HG03066 (cell line): ENCODE measurements around the gene FHAD1.

Experiments used
- ATAC-seq: cut with Tn5 transposase; IDR thresholded peaks from one replicate; pipeline ENCODE4 v1.9.1; 2021; ENCODE audit warnings: low read depth; ENCODE audit not compliant: unreplicated experiment

The FHAD1 gene

DNA sequence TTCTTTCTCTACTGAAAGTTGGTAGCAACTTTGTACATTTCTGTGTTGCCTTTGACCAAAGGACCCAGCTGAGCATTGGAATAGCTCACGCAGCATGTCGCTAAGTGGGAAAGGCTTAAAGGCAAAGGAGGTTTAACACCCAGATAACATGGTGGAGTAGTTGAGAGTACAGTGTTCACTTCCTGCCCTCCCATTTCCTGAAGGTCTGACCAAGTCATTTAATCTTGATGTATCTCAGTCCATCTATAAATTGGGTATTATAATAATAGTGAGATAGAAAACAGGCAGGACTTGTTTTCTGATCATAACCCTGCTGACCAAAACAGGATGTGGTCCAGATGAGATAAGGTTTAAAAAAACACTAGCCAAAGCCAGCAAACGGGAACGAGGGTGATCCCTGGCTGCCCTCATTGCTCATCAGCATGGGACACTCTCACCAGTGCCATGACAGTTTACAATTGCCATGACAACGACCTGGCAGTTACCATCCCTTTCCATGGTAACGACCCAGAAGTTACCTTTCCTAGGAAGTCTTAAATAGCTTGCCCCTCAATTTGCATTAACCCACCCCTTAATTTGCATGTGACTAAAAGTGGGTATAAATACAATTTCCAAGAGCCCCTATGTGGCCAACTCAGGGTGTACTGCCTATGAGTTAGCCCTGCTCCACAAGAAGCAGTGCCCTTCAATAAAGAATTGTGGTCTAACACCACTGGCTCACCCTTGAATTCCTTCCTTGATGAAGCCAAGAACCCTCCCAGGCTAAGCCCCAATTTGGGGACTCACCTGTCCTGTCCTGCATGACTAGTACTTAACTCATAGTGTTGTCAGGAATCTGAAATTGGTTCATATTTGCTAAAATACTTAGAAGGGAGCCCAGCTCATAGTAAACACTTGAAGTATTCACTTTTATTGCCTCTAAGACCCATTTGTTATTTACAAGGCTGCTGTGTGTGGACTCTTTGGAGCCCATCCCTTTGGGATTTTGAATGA, 28.4 kb upstream of the FHAD1 start:
- ATAC-seq = no peak

DNA sequence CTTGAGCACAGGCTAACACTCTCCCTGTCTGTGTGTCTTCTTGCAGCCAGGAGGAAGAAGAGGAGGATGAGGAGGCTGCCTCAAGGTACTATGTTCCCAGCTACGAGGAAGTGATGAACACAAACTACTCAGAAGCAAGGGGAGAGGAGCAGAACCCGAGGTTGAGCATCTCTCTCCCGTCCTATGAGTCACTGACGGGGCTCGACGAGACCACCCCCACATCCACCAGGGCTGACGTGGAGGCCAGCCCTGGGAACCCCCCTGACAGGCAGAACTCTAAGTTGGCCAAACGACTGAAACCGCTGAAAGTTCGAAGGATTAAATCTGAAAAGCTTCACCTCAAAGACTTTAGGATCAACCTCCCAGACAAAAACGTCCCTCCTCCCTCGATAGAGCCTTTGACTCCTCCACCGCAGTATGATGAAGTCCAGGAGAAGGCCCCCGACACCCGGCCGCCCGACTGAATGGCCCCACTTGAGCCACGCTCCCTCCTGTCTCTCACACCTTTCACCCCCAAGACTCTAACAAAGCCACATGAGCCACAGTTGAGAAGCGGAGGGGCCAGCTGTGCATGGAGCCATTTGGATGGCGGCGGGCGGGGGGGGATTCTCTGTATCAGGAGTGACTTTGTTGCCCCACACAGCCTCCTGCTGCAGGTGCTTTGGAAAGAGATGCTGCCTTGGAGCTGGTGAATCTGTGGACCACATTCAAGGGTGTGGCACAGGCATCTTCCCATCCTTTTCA, 27.6 kb upstream of the FHAD1 start:
- no peak for ATAC-seq

DNA sequence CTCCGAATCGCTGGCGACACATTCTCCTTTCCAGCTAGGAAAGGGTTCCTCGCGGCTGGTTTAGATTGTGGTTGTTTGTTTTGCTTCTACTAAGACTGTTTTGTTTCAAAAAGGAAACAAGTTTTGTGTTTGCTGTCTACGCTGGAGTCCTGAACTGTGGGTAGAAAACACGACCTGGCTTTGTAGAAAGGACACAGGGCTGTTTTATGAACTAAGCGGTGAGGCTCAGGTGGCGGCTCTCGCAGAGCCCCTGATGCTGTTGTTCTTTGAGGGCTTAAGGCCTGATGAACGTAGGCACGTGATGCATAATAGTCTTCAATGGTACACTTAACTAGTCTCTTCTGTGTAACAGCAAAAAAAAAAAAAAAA, 27.0 kb upstream of the FHAD1 start:
- no peak for ATAC-seq

DNA sequence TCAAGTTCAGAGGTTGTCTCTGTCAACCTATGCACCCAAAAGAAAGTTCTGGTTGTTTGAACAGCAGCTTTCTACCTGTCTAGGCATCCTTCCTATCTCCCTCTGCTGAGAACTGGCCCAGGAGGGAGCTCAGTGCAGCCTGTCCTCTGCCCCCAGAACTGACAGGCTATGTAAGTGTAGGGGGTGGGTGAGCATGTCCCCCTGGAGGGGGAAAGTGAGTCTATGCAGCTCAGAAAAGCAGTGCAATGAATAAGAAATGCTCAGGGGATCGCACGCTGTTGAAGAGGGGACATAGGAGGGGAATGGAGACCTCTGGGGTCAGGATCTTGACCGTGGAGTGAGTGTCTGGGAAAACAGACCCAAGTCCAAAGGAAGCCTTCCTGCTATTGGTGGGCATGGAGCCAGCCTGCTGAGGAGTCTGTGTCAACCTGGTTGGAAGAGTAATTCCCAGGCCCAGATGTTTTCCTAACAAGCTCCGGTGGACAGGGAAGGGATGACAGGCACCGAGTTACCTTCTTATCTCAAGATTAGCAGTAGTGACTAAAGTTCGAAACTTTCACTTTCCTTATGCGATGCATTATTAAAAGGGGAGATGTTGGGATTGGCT, 26.1 kb upstream of the FHAD1 start:
- ATAC-seq = no peak

DNA sequence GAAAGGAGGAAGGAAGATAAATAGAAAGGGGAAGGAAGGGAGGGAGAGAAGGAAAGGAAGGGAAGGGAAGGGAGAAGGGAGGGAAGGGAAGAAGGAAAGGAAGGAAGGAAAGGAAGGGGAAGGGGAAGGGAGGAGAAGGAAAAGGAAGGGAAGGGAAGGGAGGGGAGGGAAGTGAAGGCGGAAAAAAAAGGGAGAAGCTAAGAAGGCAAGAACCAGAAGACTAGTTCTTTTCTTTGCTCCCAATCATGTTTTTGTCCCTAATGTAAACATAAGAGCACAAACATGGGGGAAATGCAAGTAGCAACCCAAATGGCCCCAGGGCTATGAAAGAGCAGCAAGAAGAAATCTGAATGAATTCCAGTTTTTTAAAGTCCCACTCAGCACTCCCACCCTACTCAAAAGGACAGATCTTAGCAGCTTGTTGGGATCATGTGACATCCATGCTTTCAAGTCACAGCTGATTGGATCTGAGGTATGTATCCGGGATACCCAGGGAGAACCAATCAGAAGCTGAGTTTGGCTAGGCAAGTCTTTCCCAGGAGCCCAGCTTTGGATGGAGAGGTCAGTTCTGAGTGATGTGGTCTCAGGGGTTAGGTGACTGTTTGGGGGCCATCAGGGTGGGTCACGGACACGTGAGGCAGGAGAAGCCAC, 24.2 kb upstream of the FHAD1 start:
- ATAC-seq = no peak

DNA sequence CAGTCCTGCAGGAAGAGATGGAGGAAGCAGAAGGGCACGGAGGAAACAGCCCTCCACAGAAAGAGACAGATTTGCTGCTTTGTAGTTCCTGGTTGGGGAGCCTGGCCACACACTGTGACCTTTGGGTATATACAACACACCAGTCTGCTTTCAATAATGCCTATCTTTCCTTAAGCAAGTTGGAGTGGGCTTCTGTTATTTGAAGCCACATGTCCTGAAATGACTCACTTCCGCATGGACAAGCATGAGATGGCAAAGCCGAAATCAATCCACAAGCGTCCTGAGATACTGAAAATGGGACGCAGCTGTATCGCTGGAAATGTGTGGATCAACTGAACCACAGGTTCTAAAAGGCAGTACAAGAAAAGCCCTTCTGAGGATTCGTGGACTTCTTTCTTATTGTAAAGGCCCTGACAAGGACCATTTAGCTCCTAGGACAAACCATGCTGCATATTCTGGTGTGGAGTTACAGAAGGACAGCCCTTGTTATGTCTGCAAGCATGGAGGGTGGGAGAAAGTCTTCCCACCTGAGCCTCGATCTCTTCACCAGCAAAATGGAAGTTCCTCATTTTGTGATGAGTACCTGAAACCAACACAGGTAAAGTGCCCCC, 22.7 kb upstream of the FHAD1 start:
- ATAC-seq = no peak

DNA sequence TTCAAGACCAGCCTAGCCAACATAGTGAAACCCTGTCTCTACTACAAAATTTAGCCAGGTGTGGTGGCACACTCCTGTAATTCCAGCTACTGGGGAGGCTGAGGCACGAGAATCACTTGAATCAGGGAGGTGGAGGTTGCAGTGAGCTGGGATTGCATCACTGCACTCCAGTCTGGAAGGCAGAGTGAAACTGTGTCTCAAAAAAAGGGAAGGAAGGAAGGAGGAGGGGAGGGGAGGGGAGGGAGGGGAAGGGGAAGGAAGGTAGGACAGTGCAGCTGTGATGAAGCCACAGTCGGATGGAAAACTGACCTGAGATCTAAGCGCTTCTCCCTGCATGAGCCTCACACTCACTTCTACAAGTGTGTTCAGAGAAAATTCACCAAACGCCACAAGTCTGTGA, 22.0 kb upstream of the FHAD1 start:
- no peak for ATAC-seq

DNA sequence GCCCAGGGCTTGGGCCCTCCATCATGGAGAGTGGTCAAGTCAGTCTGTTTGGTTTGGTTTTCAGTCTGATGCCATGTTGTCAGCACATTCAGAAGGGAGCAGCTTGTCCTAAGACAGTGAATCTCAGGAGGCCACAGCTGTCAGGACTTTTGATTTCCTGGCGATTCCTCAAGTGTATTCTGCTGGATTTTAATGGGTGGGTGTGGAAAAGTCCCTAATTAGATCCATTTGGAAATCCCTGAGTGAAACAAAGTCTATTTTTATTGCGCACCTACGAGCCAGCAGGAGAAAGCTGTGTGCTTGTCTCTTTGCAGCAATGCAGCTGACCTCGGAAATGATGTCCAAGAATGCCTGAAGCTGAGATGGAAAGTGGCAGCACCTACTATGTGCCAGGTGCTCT, 21.6 kb upstream of the FHAD1 start:
- ATAC-seq = no peak

DNA sequence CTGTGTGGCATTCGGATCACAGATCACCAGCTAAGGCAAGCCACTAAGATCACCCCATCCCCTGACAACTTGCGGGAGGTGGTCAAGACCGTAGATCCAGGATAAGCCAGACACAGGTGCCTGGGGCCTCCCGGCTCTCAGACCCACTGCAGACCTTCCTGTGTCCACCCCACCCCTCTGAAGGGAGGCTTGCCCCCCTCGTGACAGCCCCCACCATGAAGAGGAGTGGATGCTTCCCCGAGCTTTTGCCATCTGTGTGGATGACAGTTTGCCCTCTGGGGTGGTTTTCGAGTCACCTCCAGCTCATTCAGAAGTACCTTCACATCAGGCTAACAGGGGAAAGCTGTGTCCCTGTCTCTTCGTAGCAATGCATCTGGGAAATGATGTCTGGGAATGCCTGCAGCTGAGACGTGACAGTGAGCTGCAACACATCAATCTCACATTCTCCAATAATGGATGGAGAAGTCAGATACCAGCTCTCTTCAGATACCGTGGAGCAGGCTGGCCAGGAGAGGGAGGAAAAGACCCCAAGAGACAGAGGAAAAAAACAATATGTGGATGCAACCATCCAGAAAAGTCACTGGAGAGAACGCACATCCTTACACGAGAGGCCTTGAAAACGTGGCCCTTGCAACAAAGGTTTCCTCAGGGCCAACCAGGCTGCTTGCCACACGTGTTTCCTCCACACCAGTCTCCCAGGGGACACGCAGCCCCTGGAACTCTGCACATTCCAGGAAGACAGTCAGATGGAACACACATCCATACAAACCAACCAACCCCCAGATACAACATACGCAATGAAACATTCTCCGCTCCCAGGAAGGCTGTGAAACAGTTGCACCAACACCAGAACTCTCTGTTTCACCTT, 20.4 kb upstream of the FHAD1 start:
- no peak for ATAC-seq

DNA sequence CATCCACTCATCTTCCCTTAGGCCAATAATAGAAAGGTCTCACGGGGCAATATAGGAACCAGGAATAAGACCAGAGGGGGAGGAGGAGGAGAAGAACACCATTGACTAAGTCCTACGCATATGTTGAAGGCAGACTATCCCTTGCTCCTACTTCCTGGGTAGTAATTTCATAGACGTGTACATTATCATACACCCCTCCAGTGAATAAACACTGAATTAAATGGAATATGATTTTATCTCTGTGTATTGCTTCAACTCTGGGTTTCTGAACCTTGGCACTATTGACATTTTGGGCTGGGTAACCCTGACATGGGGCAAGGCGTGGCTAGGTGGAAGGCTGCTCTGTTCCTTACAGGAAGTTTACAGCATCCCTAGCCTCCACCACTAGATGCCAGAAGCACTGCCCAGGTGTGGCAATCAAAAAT, 17.3 kb upstream of the FHAD1 start:
- ATAC-seq = no peak

DNA sequence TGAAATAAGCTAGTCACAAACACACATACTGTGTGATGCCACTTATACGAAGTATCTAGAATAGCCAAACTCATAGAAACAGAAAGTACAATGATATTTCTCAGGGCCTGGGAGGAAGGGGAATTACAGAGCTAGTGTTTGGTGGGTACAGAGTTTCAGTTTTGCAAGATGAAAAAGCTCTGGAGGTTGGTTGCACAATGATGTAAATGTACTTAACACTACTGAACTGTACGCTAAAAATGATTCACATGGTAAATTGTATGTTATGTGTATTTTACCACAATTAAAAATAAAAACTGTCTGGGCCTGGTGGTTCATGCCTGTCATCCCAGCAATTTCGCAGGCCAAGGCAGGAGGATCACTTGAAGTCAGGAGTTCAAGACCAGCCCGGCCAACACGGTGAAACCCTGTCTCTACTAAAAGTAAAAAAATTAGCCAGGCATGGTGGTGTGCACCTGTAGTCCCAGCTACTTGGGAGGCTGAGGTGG, 15.3 kb upstream of the FHAD1 start:
- peak; percentile 85 for ATAC-seq

DNA sequence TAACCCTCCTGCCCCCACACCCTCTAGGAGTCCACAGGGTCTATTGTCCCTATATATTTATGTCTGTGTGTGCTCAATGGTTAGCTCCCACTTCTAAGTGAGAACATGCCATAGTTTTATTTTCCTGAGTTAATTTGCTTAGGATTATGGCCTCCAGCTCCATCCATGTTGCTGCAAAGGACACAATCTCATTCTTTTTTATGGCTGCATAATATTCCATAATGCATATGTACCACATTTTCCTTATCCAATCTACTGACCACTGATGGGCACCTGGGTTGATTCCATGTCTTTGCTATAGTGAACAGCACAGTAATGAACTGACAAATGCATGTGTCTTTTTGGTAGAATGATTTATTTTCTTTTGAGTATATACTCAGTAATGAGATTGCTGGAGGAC, 13.3 kb upstream of the FHAD1 start:
- no peak for ATAC-seq

DNA sequence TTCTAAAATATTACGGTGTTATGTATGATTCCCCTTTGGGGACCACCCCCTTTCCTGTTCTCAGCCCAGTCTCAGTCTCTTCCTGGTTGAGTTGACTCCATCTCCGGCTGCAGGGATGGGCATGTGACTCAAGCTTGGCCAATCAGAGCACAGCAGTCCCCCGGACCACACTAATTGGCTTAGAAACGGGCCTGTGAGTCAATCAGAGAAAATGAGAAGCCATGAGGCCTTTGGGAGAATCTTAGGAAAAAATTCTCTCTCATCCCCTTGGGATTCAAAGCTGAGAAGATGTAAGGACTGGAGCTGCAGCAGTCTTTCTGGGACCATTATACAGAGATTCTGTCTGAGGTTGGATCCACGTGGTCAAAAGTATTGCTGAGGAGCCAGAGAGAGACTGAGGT, 10.7 kb upstream of the FHAD1 start:
- no peak for ATAC-seq

DNA sequence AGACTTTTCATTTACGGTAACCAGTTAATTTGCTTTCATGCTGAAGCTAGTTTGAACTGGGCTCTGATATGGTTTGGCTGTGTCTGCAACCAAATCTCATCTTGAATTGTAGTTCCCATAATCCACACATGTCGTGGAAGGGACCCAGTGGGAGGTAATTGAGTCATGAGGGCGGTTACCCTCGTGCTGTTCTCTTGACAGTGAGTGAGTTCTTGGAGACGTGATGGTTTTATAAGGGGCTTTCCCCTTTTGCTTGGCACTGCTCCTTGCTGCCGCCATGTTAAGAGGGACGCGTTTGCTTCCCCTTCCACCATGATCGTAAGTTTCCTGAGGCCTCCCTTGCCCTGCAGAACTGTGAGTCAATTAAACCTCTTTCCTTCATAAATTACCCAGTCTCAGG, 10.3 kb upstream of the FHAD1 start:
- no peak for ATAC-seq

DNA sequence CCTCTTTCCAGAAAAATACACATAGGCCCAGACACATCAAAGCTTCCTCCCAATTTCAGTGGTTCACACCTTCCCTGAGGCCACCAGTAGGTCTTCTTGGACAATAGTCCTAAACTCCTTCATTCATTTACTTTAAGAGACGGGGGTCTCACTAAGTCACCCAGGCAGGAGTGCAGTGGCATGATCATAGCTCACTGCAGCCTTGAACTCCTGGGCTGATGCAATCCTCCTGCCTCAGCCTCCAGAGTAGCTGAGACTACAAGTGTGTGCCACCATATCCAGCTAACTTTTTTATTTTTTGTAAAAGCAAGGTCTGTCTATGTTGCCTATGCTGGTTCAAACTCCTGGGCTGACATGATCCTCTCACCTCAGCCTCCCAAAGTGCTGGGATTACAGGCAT, 8.2 kb upstream of the FHAD1 start:
- no peak for ATAC-seq

DNA sequence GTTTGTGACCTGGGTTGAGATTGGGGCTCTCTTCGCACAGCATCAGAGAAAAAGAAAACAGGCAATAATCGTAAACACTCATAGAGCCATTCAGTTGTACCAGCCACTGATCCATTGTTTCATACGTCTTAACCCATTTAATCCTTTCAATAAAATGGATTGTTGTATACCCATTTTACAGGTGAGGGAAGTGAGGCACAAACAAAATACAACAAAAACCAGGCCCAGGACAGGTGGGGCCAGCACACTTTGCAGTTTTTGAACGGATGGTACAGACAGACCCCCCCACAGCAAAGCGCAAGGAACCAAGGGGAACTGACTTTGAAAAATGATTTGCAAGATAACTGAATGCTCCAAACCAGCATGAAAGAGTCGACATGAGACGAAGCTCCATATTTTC, 4.3 kb upstream of the FHAD1 start:
- no peak for ATAC-seq

DNA sequence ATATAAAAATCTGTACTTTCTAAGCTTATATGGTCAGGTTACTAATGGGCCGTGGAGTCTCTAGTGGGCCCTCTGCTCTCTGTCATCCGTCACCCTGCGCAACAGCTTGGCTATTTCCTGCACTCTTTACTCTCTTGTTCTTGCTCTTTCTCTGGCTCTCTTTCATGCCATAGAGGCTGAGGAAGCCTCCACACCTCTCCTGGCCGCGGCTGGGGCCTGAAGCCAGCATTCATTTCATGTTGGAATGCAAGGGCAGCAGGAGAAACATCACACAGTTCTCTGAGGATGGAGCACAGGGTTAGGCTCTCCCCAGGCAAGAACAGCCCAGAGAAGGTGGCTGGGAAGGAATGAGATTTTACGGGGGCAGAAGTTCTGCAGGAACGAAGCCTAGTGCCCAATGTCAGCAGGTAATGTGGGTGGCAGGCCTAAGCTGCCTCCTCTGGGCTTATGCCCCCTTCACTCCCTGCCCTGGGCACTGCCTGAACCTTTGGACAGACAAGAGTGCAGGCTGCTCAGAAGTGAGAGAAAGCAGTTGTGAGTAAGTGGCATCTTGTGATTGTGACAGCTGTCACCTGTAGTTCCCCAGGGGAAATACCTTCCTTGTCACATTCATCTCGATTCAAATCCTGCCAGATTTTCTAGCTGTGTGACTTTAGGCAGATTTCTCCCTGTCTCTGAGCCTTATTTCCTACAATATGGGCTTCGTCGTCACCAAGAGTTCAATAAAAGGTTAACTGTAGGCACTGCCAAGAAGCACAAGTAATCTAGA, 3.6 kb upstream of the FHAD1 start:
- no peak for ATAC-seq

DNA sequence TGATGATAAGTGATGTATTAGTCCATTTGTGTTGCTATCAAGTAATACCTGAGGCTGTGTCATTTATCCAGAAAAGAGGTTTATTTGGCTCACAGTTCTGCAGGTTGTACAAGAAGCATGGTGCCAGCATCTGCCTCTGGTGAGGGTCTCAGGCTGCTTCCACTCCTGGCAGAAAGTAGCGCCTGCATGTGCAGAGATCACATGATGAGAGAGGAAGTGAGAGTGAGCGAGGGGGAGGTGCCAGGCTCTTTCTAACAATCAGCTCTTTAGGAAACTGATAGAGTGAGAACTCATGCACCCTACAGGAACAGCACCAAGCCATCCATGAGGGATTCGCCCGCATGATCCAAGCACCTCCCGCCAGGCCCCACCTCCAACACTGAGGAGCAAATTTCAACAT, 2.2 kb upstream of the FHAD1 start:
- no peak for ATAC-seq
